ENCODE results near the gene MYOM1.
"Not testable (repeated sequence)": the region's sequence is repeated elsewhere in the genome, so short reads cannot be mapped to it uniquely, and the experiment has no call there.

MYOM1 gene

DNA sequence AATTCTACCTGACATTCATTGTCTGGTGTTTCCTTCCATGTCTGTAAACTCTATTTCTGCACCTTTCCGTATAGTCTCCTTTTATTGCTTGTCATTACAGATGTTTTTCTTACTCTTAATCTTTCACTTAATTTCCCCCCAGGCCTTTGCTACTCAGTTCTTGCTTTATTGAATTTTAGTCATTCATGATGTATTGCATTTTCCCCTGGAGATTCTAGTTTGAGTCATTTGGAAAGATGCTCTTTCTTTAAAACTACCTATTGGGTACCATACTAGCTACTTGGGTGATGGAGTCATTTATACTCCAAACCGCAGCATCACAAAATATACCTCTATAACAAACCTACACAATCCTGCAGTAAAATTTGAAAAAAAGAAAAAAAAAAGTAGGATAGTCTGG, 179.6 kb downstream of the MYOM1 start:
- no peak for DNase-seq (ENCODE audit: low read depth in 3 of 3, low spot score in 1 of 3)

GRCh38 chr18:3037423-3037915, 182.3 kb downstream of the MYOM1 start:
- no peak for DNase-seq (ENCODE audit: low read depth in 3 of 3, low spot score in 1 of 3)

DNA sequence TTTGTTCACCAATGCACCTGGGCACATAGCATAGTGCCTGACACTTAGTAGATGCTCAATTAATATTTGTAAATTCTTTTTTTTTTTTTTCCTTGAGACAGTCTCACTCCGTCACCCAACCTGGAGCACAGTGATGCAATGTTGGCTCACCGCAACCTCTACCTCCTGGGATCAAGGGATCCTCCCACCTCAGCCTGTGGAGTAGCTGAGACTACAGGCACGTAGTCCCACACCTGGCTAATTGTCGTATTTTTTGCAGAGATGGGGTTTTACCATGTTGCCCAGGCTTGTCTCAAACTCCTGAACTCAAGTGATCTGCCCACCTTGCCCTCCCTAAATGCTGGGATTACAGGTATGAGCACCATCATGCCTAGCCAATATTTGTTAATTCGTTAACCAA, 183.7 kb downstream of the MYOM1 start:
- DNase-seq (ENCODE audit: low read depth in 3 of 3, low spot score in 1 of 3): no peak

- no peak for DNase-seq (ENCODE audit: low read depth in 3 of 3, low spot score in 1 of 3)
These were observed 184.1 kb downstream of the MYOM1 start for GRCh38 chr18:3035635-3036034.

GRCh38 chr18:3032721-3033120, 187.0 kb downstream of the MYOM1 start:
- DNase-seq (ENCODE audit: low read depth in 3 of 3, low spot score in 1 of 3): no peak

GRCh38 chr18:3029215-3029952, 190.4 kb downstream of the MYOM1 start:
- DNase-seq (ENCODE audit: low read depth in 3 of 3, low spot score in 1 of 3): no peak

DNA sequence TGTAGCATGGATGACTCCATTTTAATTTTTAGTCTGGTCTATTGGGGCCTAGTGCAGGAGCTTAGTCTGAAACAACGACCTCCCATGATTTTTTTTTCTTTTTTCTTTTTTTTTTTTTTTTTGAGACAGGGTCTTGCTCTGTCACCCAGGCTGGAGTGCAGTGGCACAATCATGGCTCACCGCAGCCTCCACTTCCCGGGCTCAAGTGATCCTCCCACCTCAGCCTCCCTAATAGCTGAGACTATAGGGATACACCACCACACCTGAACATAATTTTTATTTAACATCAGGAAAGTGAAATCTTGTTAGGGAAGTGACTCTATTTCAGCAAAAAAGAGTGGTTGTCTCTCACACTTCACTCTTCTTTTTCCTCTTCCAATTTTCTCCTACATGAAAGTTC, 191.7 kb downstream of the MYOM1 start:
- not testable (repeated sequence) for DNase-seq (ENCODE audit: low read depth in 3 of 3, low spot score in 1 of 3)

- no peak for DNase-seq (ENCODE audit: low read depth in 3 of 3, low spot score in 1 of 3)
These were observed 192.3 kb downstream of the MYOM1 start for GRCh38 chr18:3027370-3027891.

DNA sequence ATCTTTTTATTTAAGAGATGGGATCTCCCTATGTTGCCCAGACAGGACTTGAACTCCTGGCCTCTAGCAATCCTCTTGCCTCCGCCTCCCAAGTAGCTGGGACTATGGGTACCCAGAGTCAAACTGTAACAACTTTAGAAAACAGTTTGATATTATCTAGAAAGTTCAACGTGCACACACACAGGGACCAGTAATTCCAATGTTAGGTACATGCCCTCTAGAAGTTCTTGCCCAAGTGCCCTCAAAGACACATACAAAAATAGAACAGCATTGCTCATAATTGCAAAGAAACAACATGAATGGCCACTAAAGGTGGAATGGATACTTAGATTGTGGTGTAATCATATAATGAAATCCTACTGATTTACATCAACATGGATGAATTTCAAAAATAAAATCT, 194.2 kb downstream of the MYOM1 start:
- DNase-seq (ENCODE audit: low read depth in 3 of 3, low spot score in 1 of 3): no peak

GRCh38 chr18:3023603-3024002, 196.2 kb downstream of the MYOM1 start:
- DNase-seq (ENCODE audit: low read depth in 3 of 3, low spot score in 1 of 3): not testable (repeated sequence)
